Measurements from ENCODE around the gene MYDGF. TPM values are rescaled to one million over a fixed set of nuclear protein-coding genes. Genes with fewer than 3 reads are reported as not detected.

Gene MYDGF
- total RNA-seq, 1 donor from 2014 or later = 131 TPM

GRCh38 chr19:4639531-4640246 is 30.5 kb downstream of the MYDGF start:
- Histone ChIP-seq H3K79me2 (ENCODE audit: insufficient read depth, low read length) (peaks cover 18% of the 10 kb centered on the region), H3K27me3 (ENCODE audit: insufficient read depth, low read length) (no peaks in the 10 kb centered on the region), H3K4me3 (ENCODE audit: insufficient read depth, low read depth, low read length) (peak overlapping the region; percentile 74), H2AFZ (ENCODE audit: low read depth, low read length) (peak overlapping the region; percentile 85), H3K27ac (ENCODE audit: low read depth, low read length) (peak overlapping the region; percentile 1), H3K4me2 (ENCODE audit: low read length) (peak overlapping the region; percentile 89), H3K9ac (ENCODE audit: low read length) (peak overlapping the region; percentile 83), H3K9me3 (ENCODE audit: insufficient read depth, low read depth, low read length) (no peaks in the 10 kb centered on the region), H4K20me1 (ENCODE audit: insufficient read depth, low read length) (peaks cover 6% of the 10 kb centered on the region), H3K4me1 (ENCODE audit: insufficient read depth, low read length) (peaks cover 22% of the 10 kb centered on the region), H3K36me3 (ENCODE audit: insufficient read depth, low read length) (no peaks in the 10 kb centered on the region)
- Mint-ChIP-seq H3K27ac (ENCODE audit: unreplicated experiment) (no peak overlapping the region), H3K4me3 (ENCODE audit: unreplicated experiment) (peak overlapping the region; percentile 85), H3K36me3 (ENCODE audit: low read depth, unreplicated experiment) (no peaks in the 10 kb centered on the region), H3K4me1 (ENCODE audit: low read depth, unreplicated experiment) (no peaks in the 10 kb centered on the region), H3K27me3 (ENCODE audit: low read depth, unreplicated experiment) (peaks cover 3% of the 10 kb centered on the region), H3K9me3 (ENCODE audit: unreplicated experiment) (no peaks in the 10 kb centered on the region)
- no peak for DNase-seq (ENCODE audit: low read depth)
- no peak for TF ChIP-seq CTCF (IDR thresholded peaks at IDR 0.05; ENCODE audit: insufficient read depth, low read depth, low read length)
- no peak for TF ChIP-seq EZH2 (IDR thresholded peaks at IDR 0.05; ENCODE audit: insufficient read depth, low read length)
- no peak for FAIRE-seq

- H3K27me3 ChIP-seq (ENCODE audit: insufficient read depth, low read length) = no peaks in the 10 kb centered on the region
- H3K79me2 ChIP-seq (ENCODE audit: insufficient read depth, low read length) = peaks cover 18% of the 10 kb centered on the region
- peaks cover 2% of the 10 kb centered on the region for H3K4me1 Mint-ChIP-seq (ENCODE audit: low read depth, unreplicated experiment)
- peak within 1 kb of the TSS; percentile 74 for H3K4me3 ChIP-seq (ENCODE audit: insufficient read depth, low read depth, low read length)
- H3K9me3 Mint-ChIP-seq (ENCODE audit: unreplicated experiment) = no peaks in the 10 kb centered on the region
- H3K4me1 ChIP-seq (ENCODE audit: insufficient read depth, low read length) = peaks cover 30% of the 10 kb centered on the region
- H3K27ac ChIP-seq (ENCODE audit: low read depth, low read length) = peak within 1 kb of the TSS; percentile 68
- H3K4me2 ChIP-seq (ENCODE audit: low read length) = peak within 1 kb of the TSS; percentile 89
- TF ChIP-seq CTCF (IDR thresholded peaks at IDR 0.05; ENCODE audit: insufficient read depth, low read depth, low read length) (no peak), EZH2 (IDR thresholded peaks at IDR 0.05; ENCODE audit: insufficient read depth, low read length) (no peak)
- peaks cover 3% of the 10 kb centered on the region for H3K27me3 Mint-ChIP-seq (ENCODE audit: low read depth, unreplicated experiment)
- H3K36me3 ChIP-seq (ENCODE audit: insufficient read depth, low read length) = no peaks in the 10 kb centered on the region
- DNase-seq (ENCODE audit: low read depth) (peak; percentile 74), FAIRE-seq (no peak)
- peak within 1 kb of the TSS; percentile 85 for H3K4me3 Mint-ChIP-seq (ENCODE audit: unreplicated experiment)
- H2AFZ ChIP-seq (ENCODE audit: low read depth, low read length) = peak within 1 kb of the TSS; percentile 85
- no peak within 1 kb of the TSS for H3K27ac Mint-ChIP-seq (ENCODE audit: unreplicated experiment)
- H4K20me1 ChIP-seq (ENCODE audit: insufficient read depth, low read length) = peaks cover 6% of the 10 kb centered on the region
- peak within 1 kb of the TSS; percentile 83 for H3K9ac ChIP-seq (ENCODE audit: low read length)
- no peaks in the 10 kb centered on the region for H3K36me3 Mint-ChIP-seq (ENCODE audit: low read depth, unreplicated experiment)
- no peaks in the 10 kb centered on the region for H3K9me3 ChIP-seq (ENCODE audit: insufficient read depth, low read depth, low read length)
These were observed 31.2 kb downstream of the MYDGF start, which contains the start of gene TNFAIP8L1 for GRCh38 chr19:4638828-4639530. TNFAIP8L1 (plus strand) TSS chr19:4639516; CDS start chr19:4651870, 12,354 bp downstream.

All from astrocyte (in vitro differentiated cells and primary cell).